ENCODE measurements around the gene BEND3.
"Not testable (repeated sequence)": the region's sequence is repeated elsewhere in the genome, so short reads cannot be mapped to it uniquely, and the experiment has no call there.

BEND3 gene

DNA sequence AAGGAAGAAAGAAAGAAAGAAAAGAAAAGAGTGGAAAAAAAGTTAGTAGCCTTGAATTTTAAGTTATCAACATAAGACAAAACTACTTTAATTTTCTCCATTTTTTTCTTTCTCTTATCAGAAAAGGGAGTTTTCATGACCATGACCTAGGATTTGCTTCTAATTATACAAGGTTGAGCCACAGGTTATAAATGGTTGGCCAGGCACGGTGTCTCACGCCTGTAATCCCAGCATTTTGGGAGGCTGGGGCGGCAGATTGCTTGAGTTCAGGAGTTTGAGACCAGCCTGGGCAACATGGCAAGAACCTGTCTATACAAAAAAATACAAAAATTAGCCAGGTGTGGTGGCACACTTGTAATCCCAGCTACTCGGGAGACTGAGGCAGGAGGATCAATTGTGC lies 95.1 kb downstream of the BEND3 start:
- Histone ChIP-seq H3K36me3 (no peaks in the 10 kb centered on the region), H3K27me3 (no peaks in the 10 kb centered on the region), H3K9me3 (no peaks in the 10 kb centered on the region), H3K4me1 (no peaks in the 10 kb centered on the region), H3K4me3 (ENCODE audit: low read depth, low read length) (no peak overlapping the region)
- TF ChIP-seq, protein P1, sequence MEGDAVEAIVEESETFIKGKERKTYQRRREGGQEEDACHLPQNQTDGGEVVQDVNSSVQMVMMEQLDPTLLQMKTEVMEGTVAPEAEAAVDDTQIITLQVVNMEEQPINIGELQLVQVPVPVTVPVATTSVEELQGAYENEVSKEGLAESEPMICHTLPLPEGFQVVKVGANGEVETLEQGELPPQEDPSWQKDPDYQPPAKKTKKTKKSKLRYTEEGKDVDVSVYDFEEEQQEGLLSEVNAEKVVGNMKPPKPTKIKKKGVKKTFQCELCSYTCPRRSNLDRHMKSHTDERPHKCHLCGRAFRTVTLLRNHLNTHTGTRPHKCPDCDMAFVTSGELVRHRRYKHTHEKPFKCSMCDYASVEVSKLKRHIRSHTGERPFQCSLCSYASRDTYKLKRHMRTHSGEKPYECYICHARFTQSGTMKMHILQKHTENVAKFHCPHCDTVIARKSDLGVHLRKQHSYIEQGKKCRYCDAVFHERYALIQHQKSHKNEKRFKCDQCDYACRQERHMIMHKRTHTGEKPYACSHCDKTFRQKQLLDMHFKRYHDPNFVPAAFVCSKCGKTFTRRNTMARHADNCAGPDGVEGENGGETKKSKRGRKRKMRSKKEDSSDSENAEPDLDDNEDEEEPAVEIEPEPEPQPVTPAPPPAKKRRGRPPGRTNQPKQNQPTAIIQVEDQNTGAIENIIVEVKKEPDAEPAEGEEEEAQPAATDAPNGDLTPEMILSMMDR (IDR thresholded peaks at IDR 0.05; ENCODE audit: low read depth, low read length) = no peak
- no peak for DNase-seq

- not testable (repeated sequence) for H3K27me3 ChIP-seq; H3K4me3 ChIP-seq (ENCODE audit: low read depth, low read length); H3K9me3 ChIP-seq; DNase-seq; H3K36me3 ChIP-seq; H3K4me1 ChIP-seq
These were observed 95.7 kb downstream of the BEND3 start for GRCh38 chr6:107019628-107020027.

DNA sequence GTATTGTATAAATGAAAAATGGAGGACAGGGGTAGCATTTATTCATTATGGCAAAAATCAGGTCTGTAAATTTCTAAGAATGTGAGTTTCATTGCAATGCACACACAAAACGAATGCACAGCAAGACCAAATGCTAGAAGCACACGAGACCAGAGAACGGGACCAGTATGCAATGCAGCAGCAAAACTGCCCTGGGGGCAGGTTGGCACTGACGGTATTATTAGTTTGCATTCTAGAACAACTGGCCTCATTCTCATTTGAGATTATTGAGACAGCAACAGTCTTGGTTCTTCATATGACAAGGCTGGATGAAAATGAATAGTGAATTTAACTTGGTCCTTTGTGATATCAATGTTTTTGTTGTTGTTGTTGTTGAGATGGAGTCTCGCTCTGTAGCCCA lies 96.3 kb downstream of the BEND3 start:
- Histone ChIP-seq H3K4me1 (no peaks in the 10 kb centered on the region), H3K4me3 (ENCODE audit: low read depth, low read length) (no peak overlapping the region)

More for the DNA sequence above, 96.3 kb downstream of the BEND3 start:
- DNase-seq = no peak
- Histone ChIP-seq H3K36me3 (no peaks in the 10 kb centered on the region), H3K9me3 (no peaks in the 10 kb centered on the region), H3K27me3 (no peaks in the 10 kb centered on the region)
- TF ChIP-seq, protein P1 (IDR thresholded peaks at IDR 0.05; ENCODE audit: low read depth, low read length) = no peak
